Lower leg skin (tissue), 3 donors: ENCODE results near the gene DNAH8.

Source experiments
- POLR2A ChIP-seq, 2 donors: fragments of 450-650 bp; IDR thresholded peaks; one replicate each; pipeline ENCODE4 v1.6.1; 2016 to 2017; ENCODE audit warnings: antibody characterized with exemption in 2 of 2, mild to moderate bottlenecking in 1 of 2, moderate library complexity in 1 of 2
- TF ChIP-seq, protein P1 (sequence below), 3 donors: fragments of 450-650 bp; IDR thresholded peaks; one replicate each; pipeline ENCODE4 v1.5.1; 2016; ENCODE audit warnings: antibody characterized with exemption in 3 of 3, mild to moderate bottlenecking in 3 of 3, moderate library complexity in 2 of 3

DNA sequence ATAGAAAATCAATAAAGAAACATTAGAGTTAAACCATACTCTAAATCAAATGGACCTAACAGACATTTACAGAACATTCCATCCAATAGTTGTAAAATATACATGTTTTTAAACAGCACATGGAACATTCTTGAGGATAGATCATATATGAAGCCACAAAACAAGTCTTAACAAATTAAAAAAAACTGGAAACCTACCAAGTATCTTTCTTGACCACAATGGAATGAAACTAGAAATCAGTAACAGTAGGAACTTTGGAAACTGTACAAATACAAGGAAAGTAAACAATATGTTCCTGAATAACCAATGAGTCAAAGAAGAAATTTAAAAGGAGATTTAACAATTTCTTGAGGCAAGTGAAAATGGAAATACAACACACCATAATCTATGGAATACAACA lies 242.3 kb downstream of the DNAH8 start:
- no peak for TF ChIP-seq POLR2A (IDR thresholded peaks at IDR 0.05)
- TF ChIP-seq, protein P1, sequence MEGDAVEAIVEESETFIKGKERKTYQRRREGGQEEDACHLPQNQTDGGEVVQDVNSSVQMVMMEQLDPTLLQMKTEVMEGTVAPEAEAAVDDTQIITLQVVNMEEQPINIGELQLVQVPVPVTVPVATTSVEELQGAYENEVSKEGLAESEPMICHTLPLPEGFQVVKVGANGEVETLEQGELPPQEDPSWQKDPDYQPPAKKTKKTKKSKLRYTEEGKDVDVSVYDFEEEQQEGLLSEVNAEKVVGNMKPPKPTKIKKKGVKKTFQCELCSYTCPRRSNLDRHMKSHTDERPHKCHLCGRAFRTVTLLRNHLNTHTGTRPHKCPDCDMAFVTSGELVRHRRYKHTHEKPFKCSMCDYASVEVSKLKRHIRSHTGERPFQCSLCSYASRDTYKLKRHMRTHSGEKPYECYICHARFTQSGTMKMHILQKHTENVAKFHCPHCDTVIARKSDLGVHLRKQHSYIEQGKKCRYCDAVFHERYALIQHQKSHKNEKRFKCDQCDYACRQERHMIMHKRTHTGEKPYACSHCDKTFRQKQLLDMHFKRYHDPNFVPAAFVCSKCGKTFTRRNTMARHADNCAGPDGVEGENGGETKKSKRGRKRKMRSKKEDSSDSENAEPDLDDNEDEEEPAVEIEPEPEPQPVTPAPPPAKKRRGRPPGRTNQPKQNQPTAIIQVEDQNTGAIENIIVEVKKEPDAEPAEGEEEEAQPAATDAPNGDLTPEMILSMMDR (IDR thresholded peaks at IDR 0.05): no peak
